Measurements from ENCODE around the gene F2RL2.

DNA sequence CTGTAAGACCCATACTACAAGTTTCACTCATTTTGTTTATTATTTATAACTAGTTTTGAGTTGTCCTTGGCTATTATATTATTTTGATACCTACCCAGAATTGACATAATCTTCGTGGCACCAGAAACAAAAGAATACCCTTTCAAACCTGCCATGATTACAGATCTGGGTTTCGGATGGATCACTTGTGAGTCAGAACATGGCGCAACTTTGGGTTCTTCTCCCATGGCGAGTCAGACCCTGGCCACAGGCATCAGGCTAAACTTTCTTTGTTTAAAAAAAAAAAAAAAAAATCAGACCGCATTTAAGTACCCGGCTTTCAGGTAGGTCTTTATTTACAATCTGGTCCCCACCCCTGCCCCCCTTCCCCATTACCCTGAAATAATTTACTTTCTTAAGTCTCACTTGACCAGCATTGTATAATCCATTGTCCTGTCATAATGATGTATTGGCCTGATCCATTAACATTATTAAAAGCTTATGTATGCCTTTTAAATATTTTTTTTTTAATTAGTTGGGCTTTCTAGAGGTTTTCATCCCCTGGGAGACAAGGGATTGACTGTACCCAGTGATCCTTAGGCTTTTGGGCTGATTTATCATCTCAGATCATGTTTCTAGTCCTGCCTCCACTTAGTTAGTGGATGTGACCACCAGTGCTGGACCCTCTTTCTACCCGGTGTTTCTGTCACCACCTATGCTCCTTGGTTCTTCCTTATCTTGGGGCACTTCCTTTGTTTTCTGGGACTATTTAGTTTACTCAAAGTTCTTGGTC is 43.9 kb downstream of the F2RL2 start:
- TF ChIP-seq ETV6 (conservative IDR thresholded peaks at IDR 0.05 in 1 of 2, IDR thresholded peaks at IDR 0.05 in 1 of 2; ENCODE audit: borderline replicate concordance in 1 of 2, low read depth in 1 of 2) (no peak), NFYB (IDR thresholded peaks at IDR 0.05; ENCODE audit: insufficient read depth, low read depth, low read length) (no peak)
- TF ChIP-seq, protein P1, sequence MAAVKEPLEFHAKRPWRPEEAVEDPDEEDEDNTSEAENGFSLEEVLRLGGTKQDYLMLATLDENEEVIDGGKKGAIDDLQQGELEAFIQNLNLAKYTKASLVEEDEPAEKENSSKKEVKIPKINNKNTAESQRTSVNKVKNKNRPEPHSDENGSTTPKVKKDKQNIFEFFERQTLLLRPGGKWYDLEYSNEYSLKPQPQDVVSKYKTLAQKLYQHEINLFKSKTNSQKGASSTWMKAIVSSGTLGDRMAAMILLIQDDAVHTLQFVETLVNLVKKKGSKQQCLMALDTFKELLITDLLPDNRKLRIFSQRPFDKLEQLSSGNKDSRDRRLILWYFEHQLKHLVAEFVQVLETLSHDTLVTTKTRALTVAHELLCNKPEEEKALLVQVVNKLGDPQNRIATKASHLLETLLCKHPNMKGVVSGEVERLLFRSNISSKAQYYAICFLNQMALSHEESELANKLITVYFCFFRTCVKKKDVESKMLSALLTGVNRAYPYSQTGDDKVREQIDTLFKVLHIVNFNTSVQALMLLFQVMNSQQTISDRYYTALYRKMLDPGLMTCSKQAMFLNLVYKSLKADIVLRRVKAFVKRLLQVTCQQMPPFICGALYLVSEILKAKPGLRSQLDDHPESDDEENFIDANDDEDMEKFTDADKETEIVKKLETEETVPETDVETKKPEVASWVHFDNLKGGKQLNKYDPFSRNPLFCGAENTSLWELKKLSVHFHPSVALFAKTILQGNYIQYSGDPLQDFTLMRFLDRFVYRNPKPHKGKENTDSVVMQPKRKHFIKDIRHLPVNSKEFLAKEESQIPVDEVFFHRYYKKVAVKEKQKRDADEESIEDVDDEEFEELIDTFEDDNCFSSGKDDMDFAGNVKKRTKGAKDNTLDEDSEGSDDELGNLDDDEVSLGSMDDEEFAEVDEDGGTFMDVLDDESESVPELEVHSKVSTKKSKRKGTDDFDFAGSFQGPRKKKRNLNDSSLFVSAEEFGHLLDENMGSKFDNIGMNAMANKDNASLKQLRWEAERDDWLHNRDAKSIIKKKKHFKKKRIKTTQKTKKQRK (IDR thresholded peaks at IDR 0.05; ENCODE audit: low read depth, low read length): no peak
